NCI-H82 treated with DMSO at 0.1 percent for 48 hours (cell line): ENCODE measurements around the gene EYA2.
A peak's percentile ranks its signal among the peaks of the same experiment; 100 is the strongest.
"Not testable (repeated sequence)": the region's sequence is repeated elsewhere in the genome, so short reads cannot be mapped to it uniquely, and the experiment has no call there.

Experiments
- DNase-seq: peaks from one replicate; lab custom pipeline; 2025; ENCODE audit not compliant: unreplicated experiment; lab: John Stamatoyannopoulos, UW

The EYA2 gene

DNA sequence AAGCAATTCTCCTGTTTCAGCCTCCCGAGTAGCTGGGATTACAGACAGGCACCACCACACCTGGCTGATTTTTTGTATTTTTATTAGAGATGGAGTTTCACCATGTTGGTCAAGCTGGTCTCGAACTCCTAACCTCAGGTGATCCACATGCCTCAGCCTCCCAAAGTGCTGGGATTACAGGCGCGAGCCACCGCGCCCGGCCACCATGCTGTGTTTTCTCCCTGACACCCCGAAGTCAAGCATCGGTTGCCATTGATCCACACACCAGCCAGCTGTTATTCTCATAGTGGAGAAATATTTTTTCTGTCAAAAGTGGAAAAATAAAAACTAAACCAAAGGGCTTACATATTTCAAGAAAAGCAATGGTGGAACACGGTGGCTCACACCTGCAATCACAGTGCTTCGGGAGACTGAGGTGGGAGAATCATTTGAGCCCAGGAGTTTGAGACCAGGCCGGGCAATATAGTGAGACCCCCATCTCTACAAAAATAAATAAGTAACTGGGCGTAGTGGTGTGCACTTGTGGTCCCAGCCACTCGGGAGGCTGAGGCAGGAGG is 304.4 kb downstream of the EYA2 start:
- DNase-seq = no peak

GRCh38 chr20:47201074-47201730 is 306.6 kb downstream of the EYA2 start:
- no peak for DNase-seq

DNA sequence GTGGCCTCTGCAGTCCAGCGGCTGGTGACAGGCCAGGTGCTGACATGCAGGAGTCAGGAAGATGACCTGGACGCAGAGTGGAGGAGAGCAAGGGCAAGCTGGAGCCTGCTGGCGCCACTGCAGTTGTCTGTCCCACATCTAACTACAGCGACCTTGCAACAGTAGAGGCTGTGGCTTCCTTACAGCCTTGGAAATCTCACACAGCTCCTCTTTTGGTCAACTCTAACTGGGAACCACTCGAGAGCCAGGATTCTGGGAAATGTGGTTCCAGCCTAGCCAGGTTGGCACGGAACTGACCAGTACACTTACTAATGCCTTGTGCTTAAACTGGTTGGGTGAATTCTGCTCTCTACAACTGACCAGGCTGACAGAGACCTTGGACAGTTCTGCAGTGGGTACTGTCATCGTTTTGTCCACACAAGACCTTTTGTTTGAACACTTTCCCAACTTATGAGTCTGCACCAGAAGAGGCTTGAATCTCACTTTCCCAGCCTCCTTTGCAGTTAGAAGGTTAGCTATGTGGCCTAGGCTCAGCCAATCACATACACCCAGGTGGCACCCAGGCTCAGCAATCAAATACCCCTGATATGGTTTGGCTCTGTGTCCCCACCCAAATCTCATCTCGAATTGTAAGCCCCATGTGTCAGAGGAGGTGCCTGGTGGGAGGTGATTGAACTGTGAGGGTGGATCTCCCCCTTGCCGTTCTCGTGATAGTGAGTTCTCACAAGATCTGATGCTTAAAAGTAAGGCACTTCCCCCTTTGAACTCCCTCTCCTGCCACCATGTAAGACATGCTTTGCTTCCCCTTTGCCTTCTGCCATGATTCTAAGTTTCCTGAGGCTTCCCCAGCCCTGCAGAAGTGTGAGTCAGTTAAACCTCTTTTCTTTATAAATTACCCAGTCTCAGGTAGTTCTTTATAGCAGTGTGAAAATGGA is 308.4 kb downstream of the EYA2 start:
- DNase-seq = no peak

GRCh38 chr20:47204008-47204849 is 309.6 kb downstream of the EYA2 start:
- DNase-seq = no peak

GRCh38 chr20:47204850-47205122 is 310.1 kb downstream of the EYA2 start:
- DNase-seq = not testable (repeated sequence)

DNA sequence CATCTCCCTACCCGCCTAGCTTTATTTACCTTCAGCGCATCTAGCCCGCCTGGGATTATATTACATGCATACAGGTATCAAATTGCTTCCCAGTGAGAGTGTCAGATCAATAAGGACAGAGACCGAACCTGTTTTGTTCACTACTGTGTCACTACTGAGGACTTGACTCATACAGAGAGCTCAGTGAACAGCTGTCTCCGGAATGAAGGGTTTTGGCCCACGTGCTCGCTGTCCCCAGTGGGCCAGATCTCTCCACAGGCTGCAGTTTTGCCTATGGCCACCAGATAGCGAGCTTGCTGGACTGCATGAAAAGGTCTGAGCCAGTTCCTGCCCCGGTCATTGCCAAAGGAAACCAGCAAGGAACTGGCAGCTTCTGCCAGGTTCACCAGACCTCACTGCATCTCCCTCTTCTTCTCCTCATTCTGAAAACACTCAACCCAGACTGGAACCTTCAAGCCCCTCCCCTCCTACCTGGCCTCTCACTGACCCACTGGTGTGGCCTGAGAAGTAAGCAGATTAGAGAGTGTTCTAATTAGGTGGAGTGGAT is 311.0 kb downstream of the EYA2 start:
- peak; percentile 70 for DNase-seq

DNA sequence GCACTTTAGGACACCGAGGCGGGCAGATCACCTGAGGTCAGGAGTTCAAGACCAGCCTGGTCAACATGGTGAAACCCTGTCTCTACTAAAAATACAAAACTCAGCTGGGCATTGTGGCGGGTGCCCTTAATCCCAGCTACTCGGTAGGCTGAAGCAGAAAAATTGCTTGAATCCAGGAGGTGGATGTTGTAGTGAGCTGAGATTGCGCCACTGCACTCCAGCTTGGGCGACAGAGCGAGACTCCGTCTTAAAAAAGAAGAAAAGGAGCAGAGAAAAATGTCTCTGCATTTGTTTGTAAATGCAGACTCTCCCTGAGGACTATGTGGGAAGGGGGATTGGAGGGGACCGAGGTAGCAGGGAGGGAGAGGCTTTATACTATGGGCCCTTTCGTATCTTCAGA is 311.9 kb downstream of the EYA2 start:
- DNase-seq = not testable (repeated sequence)

DNA sequence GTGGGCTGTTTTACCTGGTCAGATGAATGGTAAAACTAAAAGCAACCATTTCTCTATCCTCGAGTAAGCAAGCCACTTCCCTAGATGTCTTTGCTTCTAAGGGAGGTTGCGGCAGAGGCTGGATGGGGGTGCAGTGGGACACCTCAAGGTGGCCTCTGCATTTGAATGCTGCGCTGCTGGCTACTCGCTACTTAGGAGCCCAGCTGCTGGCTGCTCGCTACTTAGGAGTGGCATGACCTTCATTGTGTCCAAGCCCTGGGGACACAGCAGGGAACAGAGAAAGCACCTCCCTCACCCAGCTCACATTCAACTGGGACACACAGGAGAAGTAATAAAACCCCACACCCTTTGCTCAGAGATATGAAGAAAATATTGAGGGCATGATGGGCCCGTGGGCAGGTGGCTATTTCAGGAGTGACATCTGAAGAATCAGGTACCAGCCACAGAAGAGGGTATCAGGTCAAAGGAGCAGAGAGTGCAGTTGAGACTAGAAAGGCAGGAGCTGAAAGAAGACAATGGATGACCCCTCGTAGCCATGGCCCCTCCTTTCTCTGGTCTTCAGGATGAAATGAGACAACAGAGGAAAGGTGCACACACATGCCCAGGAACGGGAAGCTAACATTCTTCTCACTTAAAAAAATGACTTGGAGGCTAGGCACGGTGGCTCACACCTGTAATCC is 312.5 kb downstream of the EYA2 start:
- no peak for DNase-seq

DNA sequence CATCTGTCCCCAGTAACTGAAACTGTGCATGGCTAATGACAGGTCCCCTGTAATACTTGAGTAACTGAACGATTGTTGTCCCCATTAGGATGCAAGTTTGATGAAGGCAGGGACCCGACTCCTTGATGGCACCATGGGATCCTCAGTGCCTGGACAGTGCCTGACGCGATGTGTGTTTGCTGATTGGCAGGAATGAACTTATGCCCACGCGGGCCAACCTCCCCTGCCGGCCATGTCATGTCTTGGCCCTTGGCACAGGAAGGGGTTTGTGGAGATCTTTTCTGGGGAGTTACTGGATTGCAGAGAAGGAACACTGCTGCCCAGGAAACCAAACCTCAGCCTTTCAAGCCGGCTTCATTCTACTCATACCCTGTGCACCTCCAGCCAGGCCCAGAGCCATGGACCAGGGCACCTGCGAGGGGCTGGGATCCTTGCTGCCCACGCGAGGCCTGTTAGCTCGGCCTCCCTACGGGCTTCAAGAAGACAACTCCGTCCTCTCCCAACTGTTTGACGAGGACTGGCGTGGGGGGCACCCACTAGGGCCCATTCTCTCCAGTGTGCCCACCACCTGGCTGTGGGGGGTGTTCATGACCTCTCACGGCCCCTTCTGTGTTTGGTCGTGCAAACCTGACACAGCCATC is 314.0 kb downstream of the EYA2 start:
- DNase-seq = no peak

DNA sequence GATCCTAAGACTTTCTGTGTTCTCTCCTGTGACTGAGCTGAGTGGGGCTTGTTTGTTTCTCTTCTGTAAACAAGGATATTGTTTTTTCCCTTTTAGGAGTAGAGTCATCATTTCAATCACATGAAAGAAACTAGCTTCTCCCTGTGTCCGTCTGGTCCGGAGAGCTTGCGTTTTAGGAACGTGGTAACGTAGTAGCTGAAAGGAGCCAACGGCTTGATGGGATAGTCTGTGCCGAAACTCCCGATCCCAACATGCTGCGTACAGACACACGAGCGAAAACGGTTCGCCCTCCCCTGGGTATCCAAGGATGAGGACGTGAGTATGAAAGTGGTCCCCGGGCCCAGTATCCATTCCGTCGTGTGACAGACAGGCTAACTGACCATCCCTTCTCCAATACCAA is 315.3 kb downstream of the EYA2 start:
- no peak for DNase-seq

DNA sequence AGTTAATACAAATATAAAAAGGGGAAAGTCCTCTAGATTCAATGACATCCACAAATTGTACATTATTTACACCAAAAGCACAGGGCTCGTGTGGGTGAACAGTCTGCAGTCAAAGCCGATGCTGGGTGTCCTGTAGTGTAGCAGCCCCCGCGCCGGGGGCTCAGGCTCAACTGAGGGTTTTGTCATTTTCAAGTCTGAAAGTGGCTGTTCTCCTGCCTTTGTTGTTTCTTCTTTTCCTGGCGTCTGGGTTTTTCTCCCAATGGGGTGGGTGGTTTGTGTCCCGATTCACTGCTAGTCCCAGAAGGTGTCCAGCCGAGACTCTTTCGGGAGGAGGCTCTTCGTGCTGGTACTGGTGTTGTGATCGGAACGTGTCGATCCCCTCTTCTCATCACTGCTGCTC is 315.8 kb downstream of the EYA2 start:
- DNase-seq = no peak

GRCh38 chr20:47211036-47211435 is 316.4 kb downstream of the EYA2 start:
- DNase-seq = no peak

GRCh38 chr20:47212606-47213207 is 318.1 kb downstream of the EYA2 start:
- DNase-seq = no peak

DNA sequence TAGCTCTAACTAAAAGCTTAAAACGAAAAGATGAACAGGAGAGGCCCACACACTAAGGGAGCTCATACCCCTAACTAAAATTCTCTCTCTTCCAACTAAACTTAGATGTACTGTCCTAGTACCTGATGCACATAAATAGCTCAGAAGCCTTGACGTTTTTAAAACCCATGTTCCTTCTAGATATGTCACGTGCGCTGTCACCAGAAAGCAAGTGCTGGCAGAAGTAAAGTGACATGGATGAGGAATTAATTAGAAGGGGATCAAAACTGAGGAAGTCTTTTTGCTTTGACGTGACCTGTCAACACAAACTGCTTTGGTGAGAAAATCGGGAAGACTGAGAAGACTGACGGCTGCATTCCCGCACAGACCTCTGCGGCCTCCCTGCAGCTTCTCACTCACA is 319.3 kb downstream of the EYA2 start:
- DNase-seq = no peak

GRCh38 chr20:47215653-47216397 is 321.2 kb downstream of the EYA2 start:
- DNase-seq = no peak

- no peak for DNase-seq
Observed at GRCh38 chr20:47216819-47217410, 322.3 kb downstream of the EYA2 start.

DNA sequence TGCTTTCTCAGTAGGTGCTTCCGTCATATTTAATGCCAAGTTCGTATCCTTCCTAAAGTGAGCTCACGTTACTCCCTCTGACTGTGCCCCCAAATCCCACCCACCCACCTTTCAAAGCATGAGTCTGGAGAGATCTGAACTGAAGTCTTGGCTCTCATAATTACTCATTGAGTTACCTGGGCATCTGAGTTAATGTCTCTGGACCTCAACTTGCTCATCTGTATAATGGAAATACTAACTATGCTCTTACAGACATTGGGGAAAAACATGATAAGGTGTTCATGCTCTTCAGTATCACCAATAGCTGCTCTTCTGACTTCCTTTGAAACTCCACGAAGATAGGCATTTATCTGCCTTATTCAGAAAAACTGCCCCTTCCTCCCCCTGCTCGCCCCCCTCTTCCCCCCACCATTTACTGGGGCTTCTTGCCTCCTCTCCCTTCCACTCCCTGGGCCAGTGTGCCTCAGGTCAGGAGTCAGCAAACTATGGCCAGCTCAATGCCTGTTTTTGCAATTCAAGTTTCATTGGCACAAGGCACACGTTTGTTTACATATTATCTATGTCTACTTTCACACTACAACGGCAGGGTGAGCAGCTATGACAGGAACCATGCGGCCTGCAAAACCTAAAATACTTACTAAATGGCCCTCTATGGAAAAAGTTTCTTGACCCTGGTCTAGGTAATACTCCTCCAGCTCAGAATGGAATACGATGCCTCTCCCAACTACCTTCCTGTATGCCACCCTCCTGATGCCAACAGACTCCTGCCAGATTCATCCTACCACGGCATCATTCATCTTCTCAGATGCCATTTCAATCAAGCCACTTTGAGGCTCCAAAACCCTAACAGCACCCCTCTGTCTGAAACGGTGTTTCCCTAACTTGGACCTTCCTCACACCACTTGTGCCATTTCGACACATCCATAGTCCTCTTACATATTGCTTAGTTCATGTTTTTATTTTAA is 323.1 kb downstream of the EYA2 start:
- DNase-seq = no peak
